ENCODE results near the gene CCT7. TPM values are rescaled to one million over a fixed set of nuclear protein-coding genes. Genes with fewer than 3 reads are reported as not detected.

The CCT7 gene
- total and polyA plus RNA-seq, 10 donors = 112 to 184 (median 150) TPM

DNA sequence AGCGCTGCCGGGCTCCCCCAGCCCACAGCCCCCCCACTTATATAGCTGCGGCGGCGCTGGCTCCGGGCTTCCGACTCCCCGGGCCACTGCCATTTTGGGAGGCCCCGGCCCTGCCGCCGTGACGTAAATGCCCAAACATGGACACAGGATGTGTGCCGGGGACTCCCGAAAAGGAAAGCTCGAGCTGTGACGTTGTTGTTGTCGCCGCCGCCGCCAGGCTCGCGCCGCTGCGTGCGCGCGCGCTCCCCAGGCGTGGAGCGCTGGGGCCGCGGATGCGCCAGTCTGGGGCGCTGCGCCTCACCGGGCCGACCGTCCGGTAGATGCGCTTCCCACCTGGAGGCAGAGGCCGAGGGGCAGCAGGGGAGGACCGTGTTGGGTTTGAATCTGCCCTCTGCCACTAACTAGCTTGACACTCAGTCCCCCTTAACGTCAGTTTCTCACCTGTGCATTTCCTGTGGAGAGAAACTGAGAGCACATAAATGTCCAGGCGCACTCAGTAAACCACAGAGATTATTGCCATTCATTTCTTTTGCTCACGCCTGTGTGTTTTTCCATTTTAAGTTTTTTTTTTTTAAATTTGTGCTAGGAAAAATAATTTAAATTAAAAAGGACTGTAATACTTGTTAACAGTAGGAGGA, 59.5 kb downstream of the CCT7 start, which contains the start of gene EGR4:
Gene EGR4 (minus strand): TSS at position 15 of the 638 bp plus-strand sequence. CDS start 231 bp downstream, outside the sequence.
- Histone ChIP-seq H3K27me3 (replicated peaks in 1 of 7) (peaks cover 8 to 100% (median 79%) of the 10 kb centered on the region in 7 donors), H3K4me3 (peak within 1 kb of the TSS; percentile 15 to 73 (median 54)), H3K36me3 (no peaks in the 10 kb centered on the region), H3K27ac (no peak within 1 kb of the TSS), H3K4me1 (peaks cover 20 to 37% (median 32%) of the 10 kb centered on the region in 6 donors), H3K9me3 (peaks cover 0 to 5% (median 0%) of the 10 kb centered on the region in 8 donors)
- intact Hi-C loops (cut with DNase I; ENCODE audit: low total_unique reads) = no loop called here
- DNase-seq = peak; percentile 93
- TF ChIP-seq POLR2A (IDR thresholded peaks at IDR 0.05) (no peak), POLR2AphosphoS5 (IDR thresholded peaks at IDR 0.05) (peak; percentile 27 to 73 (median 38))
- TF ChIP-seq, protein P1, sequence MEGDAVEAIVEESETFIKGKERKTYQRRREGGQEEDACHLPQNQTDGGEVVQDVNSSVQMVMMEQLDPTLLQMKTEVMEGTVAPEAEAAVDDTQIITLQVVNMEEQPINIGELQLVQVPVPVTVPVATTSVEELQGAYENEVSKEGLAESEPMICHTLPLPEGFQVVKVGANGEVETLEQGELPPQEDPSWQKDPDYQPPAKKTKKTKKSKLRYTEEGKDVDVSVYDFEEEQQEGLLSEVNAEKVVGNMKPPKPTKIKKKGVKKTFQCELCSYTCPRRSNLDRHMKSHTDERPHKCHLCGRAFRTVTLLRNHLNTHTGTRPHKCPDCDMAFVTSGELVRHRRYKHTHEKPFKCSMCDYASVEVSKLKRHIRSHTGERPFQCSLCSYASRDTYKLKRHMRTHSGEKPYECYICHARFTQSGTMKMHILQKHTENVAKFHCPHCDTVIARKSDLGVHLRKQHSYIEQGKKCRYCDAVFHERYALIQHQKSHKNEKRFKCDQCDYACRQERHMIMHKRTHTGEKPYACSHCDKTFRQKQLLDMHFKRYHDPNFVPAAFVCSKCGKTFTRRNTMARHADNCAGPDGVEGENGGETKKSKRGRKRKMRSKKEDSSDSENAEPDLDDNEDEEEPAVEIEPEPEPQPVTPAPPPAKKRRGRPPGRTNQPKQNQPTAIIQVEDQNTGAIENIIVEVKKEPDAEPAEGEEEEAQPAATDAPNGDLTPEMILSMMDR (IDR thresholded peaks at IDR 0.05 in 8 of 11, conservative IDR thresholded peaks at IDR 0.05 in 3 of 11) = no peak
- 1 to 3% (median 2%) methylated on average over 15 to 45 of the region's 45 CpGs for WGBS, 5 donors

DNA sequence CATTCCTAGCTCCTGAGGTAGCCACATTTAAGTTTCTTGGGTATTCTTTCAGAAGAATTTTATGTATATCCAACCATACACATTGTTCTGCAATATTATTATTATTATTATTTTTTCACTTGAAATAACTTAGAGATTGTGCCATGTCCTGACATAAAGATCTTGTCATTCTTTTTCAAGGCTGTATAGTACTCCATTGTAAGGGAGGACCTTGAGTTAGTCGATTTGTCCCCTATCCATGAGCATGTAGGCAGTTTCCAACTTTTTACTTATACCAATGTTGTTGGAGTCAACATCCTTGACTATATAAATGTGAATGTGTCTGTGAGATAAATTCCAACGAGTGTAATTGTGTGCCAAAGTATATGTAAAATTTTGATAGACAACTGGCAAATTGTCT, 60.1 kb downstream of the CCT7 start:
- Histone ChIP-seq H3K27ac (no peak overlapping the region), H3K27me3 (replicated peaks in 1 of 7) (peaks cover 8 to 99% (median 79%) of the 10 kb centered on the region in 7 donors), H3K9me3 (peaks cover 0 to 5% (median 0%) of the 10 kb centered on the region in 8 donors), H3K4me1 (peaks cover 20 to 37% (median 32%) of the 10 kb centered on the region in 6 donors), H3K36me3 (no peaks in the 10 kb centered on the region), H3K4me3 (no peak overlapping the region)
- TF ChIP-seq POLR2A (IDR thresholded peaks at IDR 0.05) = no peak
- TF ChIP-seq, protein P1 (IDR thresholded peaks at IDR 0.05 in 8 of 11, conservative IDR thresholded peaks at IDR 0.05 in 3 of 11) = no peak
- TF ChIP-seq POLR2AphosphoS5 (IDR thresholded peaks at IDR 0.05) = no peak
- WGBS, 5 donors = 76 to 92% (median 84%) methylated on average over 2 of the region's 2 CpGs
- no peak for DNase-seq
- intact Hi-C loops (cut with DNase I; ENCODE audit: low total_unique reads) = no loop called here

DNA sequence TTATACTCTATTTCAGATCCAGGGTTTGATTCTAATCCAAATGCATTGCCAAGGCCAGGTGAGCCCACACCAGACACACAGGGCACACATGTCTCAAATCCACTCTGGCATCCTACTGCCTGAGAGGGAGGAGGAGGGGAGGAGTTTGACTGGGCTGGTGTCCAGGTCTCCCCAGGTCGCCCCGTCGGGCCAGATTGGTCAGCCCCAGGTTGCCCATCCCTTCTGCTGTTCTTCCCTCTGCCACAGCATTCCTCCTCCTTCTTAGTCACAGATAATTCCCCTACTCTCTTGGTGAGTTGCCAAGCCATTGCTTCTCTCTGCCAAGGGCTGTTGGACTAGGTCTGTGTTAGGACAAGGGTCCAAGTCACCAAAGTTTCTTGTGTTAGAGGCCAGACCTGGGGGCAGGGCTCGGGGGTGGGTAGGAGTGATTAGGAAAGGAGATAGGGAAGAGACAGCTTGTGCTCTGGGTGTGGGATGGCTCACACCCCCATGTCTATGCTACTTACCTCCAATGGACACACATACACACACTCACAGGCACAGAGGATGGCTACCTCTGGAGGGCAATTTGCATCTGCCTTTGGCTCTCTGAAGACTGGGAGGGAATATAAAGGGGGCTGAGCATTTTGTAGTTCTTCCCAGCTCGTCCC, 61.8 kb downstream of the CCT7 start:
- H3K27me3 ChIP-seq (replicated peaks in 1 of 7) = peaks cover 8 to 90% (median 63%) of the 10 kb centered on the region in 7 donors
- H3K27ac ChIP-seq = no peak overlapping the region
- H3K4me1 ChIP-seq = peaks cover 20 to 33% (median 30%) of the 10 kb centered on the region in 6 donors
- TF ChIP-seq POLR2A (IDR thresholded peaks at IDR 0.05) (no peak), POLR2AphosphoS5 (IDR thresholded peaks at IDR 0.05) (no peak)
- TF ChIP-seq, protein P1 (IDR thresholded peaks at IDR 0.05 in 8 of 11, conservative IDR thresholded peaks at IDR 0.05 in 3 of 11) = no peak
- WGBS, 5 donors = 38 to 55% (median 41%) methylated on average over 5 of the region's 5 CpGs
- peaks cover 0 to 5% (median 0%) of the 10 kb centered on the region in 8 donors for H3K9me3 ChIP-seq
- no peak overlapping the region for H3K4me3 ChIP-seq
- DNase-seq = no peak
- intact Hi-C loops (cut with DNase I; ENCODE audit: low total_unique reads) = no loop called here
- H3K36me3 ChIP-seq = no peaks in the 10 kb centered on the region

DNA sequence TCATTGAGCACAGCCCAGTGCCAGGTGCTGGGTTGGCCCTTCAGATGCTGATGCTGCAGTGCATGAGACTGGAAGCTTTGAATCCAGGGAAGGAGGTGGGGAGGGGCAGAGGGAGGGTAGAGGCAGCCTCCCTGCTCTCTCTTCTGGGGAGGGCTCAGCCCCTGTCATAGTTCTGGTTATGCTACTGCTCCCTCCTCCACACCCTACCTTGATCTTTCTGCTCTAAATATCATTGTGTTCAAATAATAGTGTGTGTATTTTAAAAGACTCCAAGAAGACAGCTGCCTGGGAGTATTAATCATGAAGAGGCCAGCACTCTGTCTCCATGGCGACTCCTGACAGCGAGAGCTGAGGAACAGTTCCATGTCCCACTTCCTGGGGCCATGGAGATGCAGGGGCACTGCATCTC, 63.0 kb downstream of the CCT7 start:
- peaks cover 10 to 23% (median 18%) of the 10 kb centered on the region in 6 donors for H3K4me1 ChIP-seq
- TF ChIP-seq, protein P1 (IDR thresholded peaks at IDR 0.05 in 8 of 11, conservative IDR thresholded peaks at IDR 0.05 in 3 of 11) = no peak
- TF ChIP-seq POLR2A (IDR thresholded peaks at IDR 0.05) (no peak), POLR2AphosphoS5 (IDR thresholded peaks at IDR 0.05) (no peak)
- 16 to 33% (median 20%) methylated on average over 2 of the region's 2 CpGs for WGBS, 5 donors
- no peak overlapping the region for H3K27ac ChIP-seq
- intact Hi-C loops (cut with DNase I; ENCODE audit: low total_unique reads) = no loop called here
- H3K27me3 ChIP-seq (replicated peaks in 1 of 7) = peaks cover 6 to 80% (median 51%) of the 10 kb centered on the region in 7 donors
- H3K36me3 ChIP-seq = no peaks in the 10 kb centered on the region
- peaks cover 0 to 5% (median 0%) of the 10 kb centered on the region in 8 donors for H3K9me3 ChIP-seq
- H3K4me3 ChIP-seq = no peak overlapping the region
- no peak for DNase-seq
